Gastrocnemius medialis (tissue), 4 donors: ENCODE data around the gene ZCWPW1.

Experiments used
- CTCF ChIP-seq, 5 experiments: fragments of 450-650 bp in 3 of 5; fragments of 200-600 bp in 2 of 5; sonication (generic) in 2 of 5; IDR thresholded peaks in 4 of 5; conservative IDR thresholded peaks in 1 of 5; 1 replicate in 4 of 5; 2 replicates in 1 of 5; pipeline ENCODE4 v1.5.1; 2016 to 2019; ENCODE audit warnings: antibody characterized with exemption in 5 of 5, mild to moderate bottlenecking in 3 of 5, moderate library complexity in 3 of 5
- POLR2A ChIP-seq, 2 donors: fragments of 450-650 bp; IDR thresholded peaks; one replicate each; pipeline ENCODE4 v1.6.1; 2017; ENCODE audit warnings: antibody characterized with exemption in 2 of 2, mild to moderate bottlenecking in 2 of 2, moderate library complexity in 2 of 2

DNA sequence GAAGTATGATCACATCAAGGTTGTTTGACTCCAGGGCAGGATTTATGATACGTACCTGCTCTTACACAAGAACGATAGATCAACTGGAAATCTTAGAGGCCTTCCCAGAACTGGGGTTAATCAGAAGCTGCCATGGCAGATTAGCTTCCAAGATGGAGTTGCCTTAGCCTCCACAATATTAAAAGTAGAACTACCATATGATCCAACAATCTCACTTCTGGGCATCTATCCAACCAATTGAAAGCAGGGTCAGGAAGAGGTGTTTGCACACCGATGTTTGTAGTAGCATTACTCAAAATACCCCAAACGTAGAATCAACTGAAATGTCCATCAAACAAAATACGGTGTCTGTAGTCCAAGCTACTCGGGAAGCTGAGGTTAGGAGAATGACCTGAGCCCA, 64.0 kb downstream of the ZCWPW1 start:
- no peak for TF ChIP-seq POLR2A (IDR thresholded peaks at IDR 0.05)
- no peak for TF ChIP-seq CTCF (IDR thresholded peaks at IDR 0.05 in 4 of 5, conservative IDR thresholded peaks at IDR 0.05 in 1 of 5)
